Breast epithelium (tissue), 4 donors: ENCODE data around the gene DGKE. TPM values are rescaled to one million over a fixed set of nuclear protein-coding genes. Genes with fewer than 3 reads are reported as not detected.

Experiments
- DNase-seq, 2 donors: peaks; one replicate each; pipeline ENCODE4 v3.0.0-alpha.2; 2019; ENCODE audit warnings: low spot score in 2 of 2
- H3K27ac ChIP-seq, 2 donors: fragments of 200-600 bp; sonication (generic) in 1 of 2; one replicate each; pipeline ENCODE4 v1.5.1; 2016 to 2019; ENCODE audit warnings: mild to moderate bottlenecking in 1 of 2
- H3K27me3 ChIP-seq, 2 donors: fragments of 200-600 bp; sonication (generic) in 1 of 2; one replicate each; pipeline versions ENCODE4 v1.5.1 to v1.6.0; 2017 to 2019; ENCODE audit warnings: control low read depth in 1 of 2, mild to moderate bottlenecking in 1 of 2
- H3K36me3 ChIP-seq: fragments of 200-600 bp; one replicate; pipeline ENCODE4 v1.5.1; 2019
- H3K4me1 ChIP-seq, 2 donors: fragments of 200-600 bp; sonication (generic); one replicate each; pipeline ENCODE4 v1.5.1; 2016 to 2019; ENCODE audit warnings: control low read depth in 1 of 2
- H3K4me3 ChIP-seq, 3 donors: fragments of 200-600 bp; sonication (generic); 1 replicate in 2 of 3; 2 replicates in 1 of 3; pipeline ENCODE4 v1.5.1; 2016 to 2019; ENCODE audit warnings: mild to moderate bottlenecking in 3 of 3, moderate library complexity in 2 of 3
- H3K9me3 ChIP-seq, 2 donors: fragments of 200-600 bp; sonication (generic) in 1 of 2; one replicate each; pipeline ENCODE4 v1.5.1; 2016 to 2019; ENCODE audit warnings: control low read depth in 1 of 2
- POLR2A ChIP-seq: fragments of 450-650 bp; IDR thresholded peaks from one replicate; pipeline ENCODE4 v1.6.1; 2016; ENCODE audit warnings: antibody characterized with exemption, mild to moderate bottlenecking, moderate library complexity
- POLR2AphosphoS5 ChIP-seq, 3 donors: sonication (generic); formaldehyde crosslinking; IDR thresholded peaks; one replicate each; pipeline ENCODE4 v1.6.1; 2017; ENCODE audit warnings: antibody characterized with exemption in 3 of 3
- intact Hi-C: fragments of 100-400 bp; cut with DNase I; formaldehyde crosslinking; loops from one replicate; pipeline ENCODE4 v1.15.1; 2023; ENCODE audit warnings: low total_unique reads
- total RNA-seq, 3 donors: library from RNA; depleted of rRNA; stranded (reverse); fragments of >200 nt; gene quantifications; one replicate each; pipeline ENCODE4 v1.1.0, GENCODE V29; 2016
- TF ChIP-seq, protein P1 (sequence below), 3 donors: fragments of 450-650 bp; IDR thresholded peaks; one replicate each; pipeline ENCODE4 v1.5.1; 2016 to 2017; ENCODE audit warnings: antibody characterized with exemption in 3 of 3, mild to moderate bottlenecking in 3 of 3, moderate library complexity in 3 of 3

Gene DGKE
- total RNA-seq, 3 donors from 2014 or later: 7.0 to 13.8 (median 11.9) TPM

GRCh38 chr17:56881685-56882295, 47.8 kb downstream of the DGKE start:
- no peaks in the 10 kb centered on the region for H3K4me1 ChIP-seq
- H3K9me3 ChIP-seq: no peaks in the 10 kb centered on the region
- intact Hi-C loops: no loop called here
- DNase-seq: no peak
- H3K27me3 ChIP-seq: no peaks in the 10 kb centered on the region
- TF ChIP-seq, protein P1, sequence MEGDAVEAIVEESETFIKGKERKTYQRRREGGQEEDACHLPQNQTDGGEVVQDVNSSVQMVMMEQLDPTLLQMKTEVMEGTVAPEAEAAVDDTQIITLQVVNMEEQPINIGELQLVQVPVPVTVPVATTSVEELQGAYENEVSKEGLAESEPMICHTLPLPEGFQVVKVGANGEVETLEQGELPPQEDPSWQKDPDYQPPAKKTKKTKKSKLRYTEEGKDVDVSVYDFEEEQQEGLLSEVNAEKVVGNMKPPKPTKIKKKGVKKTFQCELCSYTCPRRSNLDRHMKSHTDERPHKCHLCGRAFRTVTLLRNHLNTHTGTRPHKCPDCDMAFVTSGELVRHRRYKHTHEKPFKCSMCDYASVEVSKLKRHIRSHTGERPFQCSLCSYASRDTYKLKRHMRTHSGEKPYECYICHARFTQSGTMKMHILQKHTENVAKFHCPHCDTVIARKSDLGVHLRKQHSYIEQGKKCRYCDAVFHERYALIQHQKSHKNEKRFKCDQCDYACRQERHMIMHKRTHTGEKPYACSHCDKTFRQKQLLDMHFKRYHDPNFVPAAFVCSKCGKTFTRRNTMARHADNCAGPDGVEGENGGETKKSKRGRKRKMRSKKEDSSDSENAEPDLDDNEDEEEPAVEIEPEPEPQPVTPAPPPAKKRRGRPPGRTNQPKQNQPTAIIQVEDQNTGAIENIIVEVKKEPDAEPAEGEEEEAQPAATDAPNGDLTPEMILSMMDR (IDR thresholded peaks at IDR 0.05): no peak
- TF ChIP-seq POLR2A (no peak), POLR2AphosphoS5 (IDR thresholded peaks at IDR 0.05) (no peak)
- H3K4me3 ChIP-seq: no peak overlapping the region
- no peaks in the 10 kb centered on the region for H3K36me3 ChIP-seq
- H3K27ac ChIP-seq: no peak overlapping the region

GRCh38 chr17:56883616-56884015, 49.7 kb downstream of the DGKE start:
- Histone ChIP-seq H3K9me3 (peaks cover 7 to 9% of the 10 kb centered on the region in 2 donors), H3K4me1 (no peaks in the 10 kb centered on the region), H3K4me3 (no peak overlapping the region), H3K27ac (no peak overlapping the region), H3K36me3 (no peaks in the 10 kb centered on the region), H3K27me3 (no peaks in the 10 kb centered on the region)
- TF ChIP-seq POLR2A (no peak), POLR2AphosphoS5 (IDR thresholded peaks at IDR 0.05) (no peak)
- TF ChIP-seq, protein P1 (IDR thresholded peaks at IDR 0.05): no peak
- intact Hi-C loops: no loop called here
- DNase-seq: no peak

GRCh38 chr17:56884483-56885311, 50.7 kb downstream of the DGKE start:
- Histone ChIP-seq H3K4me3 (no peak overlapping the region), H3K27ac (no peak overlapping the region), H3K4me1 (no peaks in the 10 kb centered on the region), H3K9me3 (peaks cover 7 to 9% of the 10 kb centered on the region in 2 donors), H3K27me3 (no peaks in the 10 kb centered on the region), H3K36me3 (no peaks in the 10 kb centered on the region)
- intact Hi-C loops: no loop called here
- no peak for DNase-seq
- TF ChIP-seq, protein P1 (IDR thresholded peaks at IDR 0.05): no peak
- no peak for TF ChIP-seq POLR2AphosphoS5 (IDR thresholded peaks at IDR 0.05)
- no peak for TF ChIP-seq POLR2A

GRCh38 chr17:56885312-56885657, 51.3 kb downstream of the DGKE start:
- no peak for TF ChIP-seq POLR2AphosphoS5 (IDR thresholded peaks at IDR 0.05)
- TF ChIP-seq, protein P1 (IDR thresholded peaks at IDR 0.05): no peak
- no peak for TF ChIP-seq POLR2A
- DNase-seq: no peak
- intact Hi-C loops: no loop called here

GRCh38 chr17:56886288-56886731, 52.4 kb downstream of the DGKE start:
- Histone ChIP-seq H3K27ac (no peak overlapping the region), H3K4me3 (no peak overlapping the region), H3K36me3 (peaks cover 4% of the 10 kb centered on the region), H3K4me1 (no peaks in the 10 kb centered on the region), H3K9me3 (peaks cover 7 to 9% of the 10 kb centered on the region in 2 donors), H3K27me3 (no peaks in the 10 kb centered on the region)
- no peak for DNase-seq
- intact Hi-C loops: no loop called here
- TF ChIP-seq POLR2AphosphoS5 (IDR thresholded peaks at IDR 0.05) (no peak), POLR2A (no peak)
- TF ChIP-seq, protein P1 (IDR thresholded peaks at IDR 0.05): no peak

More at GRCh38 chr17:56885312-56885657, 51.3 kb downstream of the DGKE start:
- Histone ChIP-seq H3K4me3 (no peak overlapping the region), H3K4me1 (no peaks in the 10 kb centered on the region), H3K36me3 (no peaks in the 10 kb centered on the region), H3K27me3 (no peaks in the 10 kb centered on the region), H3K27ac (no peak overlapping the region), H3K9me3 (peaks cover 7 to 9% of the 10 kb centered on the region in 2 donors)
